IPS-20b (cell line): ENCODE measurements around the gene SLC30A7.
"Not testable (repeated sequence)": the region's sequence is repeated elsewhere in the genome, so short reads cannot be mapped to it uniquely, and the experiment has no call there.

Experiments
- H3K27ac ChIP-seq: one replicate; pipeline ENCODE4 v1.5.1; 2013; ENCODE audit warnings: low read length
- H3K27me3 ChIP-seq: 2 replicates; pipeline ENCODE4 v1.6.1; 2013; ENCODE audit warnings: mild to moderate bottlenecking, low read length, inconsistent platforms; ENCODE audit not compliant: insufficient read depth
- H3K36me3 ChIP-seq: 2 replicates; pipeline ENCODE4 v1.6.1; 2013; ENCODE audit warnings: low read depth, mild to moderate bottlenecking, inconsistent platforms, low read length, moderate library complexity; ENCODE audit not compliant: insufficient read depth
- H3K4me1 ChIP-seq: 2 replicates; pipeline ENCODE4 v1.6.1; 2013; ENCODE audit warnings: mild to moderate bottlenecking, control low read depth, inconsistent platforms, low read length, moderate library complexity; ENCODE audit not compliant: insufficient read depth
- H3K4me3 ChIP-seq: 2 replicates; pipeline ENCODE4 v1.5.1; 2013; ENCODE audit warnings: mild to moderate bottlenecking, low read length, inconsistent platforms
- H3K9ac ChIP-seq: 2 replicates; pipeline ENCODE4 v1.6.1; 2013; ENCODE audit warnings: low read depth, mild to moderate bottlenecking, inconsistent platforms, low read length, moderate library complexity
- H3K9me3 ChIP-seq: 2 replicates; pipeline ENCODE4 v1.6.1; 2013; ENCODE audit warnings: mild to moderate bottlenecking, low read depth, low read length, inconsistent platforms; ENCODE audit not compliant: insufficient read depth

SLC30A7 gene

GRCh38 chr1:100924212-100924611 lies 28.3 kb downstream of the SLC30A7 start:
- H3K9ac ChIP-seq: no peak overlapping the region
- H3K4me3 ChIP-seq: no peak overlapping the region
- peaks cover 45% of the 10 kb centered on the region for H3K36me3 ChIP-seq
- no peaks in the 10 kb centered on the region for H3K9me3 ChIP-seq
- no peak overlapping the region for H3K27ac ChIP-seq
- no peaks in the 10 kb centered on the region for H3K4me1 ChIP-seq
- H3K27me3 ChIP-seq: no peaks in the 10 kb centered on the region

- Histone ChIP-seq H3K36me3 (peaks cover 45% of the 10 kb centered on the region), H3K4me1 (no peaks in the 10 kb centered on the region), H3K27ac (no peak overlapping the region), H3K4me3 (no peak overlapping the region), H3K9me3 (no peaks in the 10 kb centered on the region), H3K9ac (no peak overlapping the region), H3K27me3 (no peaks in the 10 kb centered on the region)
Measured at GRCh38 chr1:100924991-100925390, 29.1 kb downstream of the SLC30A7 start.

- Histone ChIP-seq H3K4me1 (no peaks in the 10 kb centered on the region), H3K27ac (no peak overlapping the region), H3K4me3 (no peak overlapping the region), H3K9me3 (no peaks in the 10 kb centered on the region), H3K9ac (no peak overlapping the region), H3K36me3 (peaks cover 50% of the 10 kb centered on the region), H3K27me3 (no peaks in the 10 kb centered on the region)
Measured at GRCh38 chr1:100926240-100926639, 30.4 kb downstream of the SLC30A7 start.

- Histone ChIP-seq H3K36me3 (peaks cover 40% of the 10 kb centered on the region), H3K4me1 (no peaks in the 10 kb centered on the region), H3K9ac (no peak overlapping the region), H3K4me3 (no peak overlapping the region), H3K9me3 (no peaks in the 10 kb centered on the region), H3K27ac (no peak overlapping the region), H3K27me3 (no peaks in the 10 kb centered on the region)
Measured at GRCh38 chr1:100927276-100927675, 31.4 kb downstream of the SLC30A7 start.

- no peak overlapping the region for H3K4me3 ChIP-seq
- no peaks in the 10 kb centered on the region for H3K4me1 ChIP-seq
- peaks cover 36% of the 10 kb centered on the region for H3K36me3 ChIP-seq
- no peaks in the 10 kb centered on the region for H3K27me3 ChIP-seq
- H3K9me3 ChIP-seq: no peaks in the 10 kb centered on the region; the same call in 1 of the 2 replicates
- no peak overlapping the region for H3K27ac ChIP-seq
- H3K9ac ChIP-seq: no peak overlapping the region
Measured at GRCh38 chr1:100928128-100928527, 32.2 kb downstream of the SLC30A7 start.

GRCh38 chr1:100930494-100930893 lies 34.6 kb downstream of the SLC30A7 start:
- H3K36me3 ChIP-seq: peaks cover 18% of the 10 kb centered on the region
- H3K27me3 ChIP-seq: no peaks in the 10 kb centered on the region
- no peaks in the 10 kb centered on the region; the same call in 1 of the 2 replicates for H3K9me3 ChIP-seq
- no peak overlapping the region for H3K4me3 ChIP-seq
- no peak overlapping the region for H3K27ac ChIP-seq
- H3K4me1 ChIP-seq: no peaks in the 10 kb centered on the region
- no peak overlapping the region for H3K9ac ChIP-seq

- H3K4me3 ChIP-seq: no peak overlapping the region
- peaks cover 23% of the 10 kb centered on the region for H3K36me3 ChIP-seq
- H3K4me1 ChIP-seq: no peaks in the 10 kb centered on the region
- no peak overlapping the region for H3K27ac ChIP-seq
- no peak overlapping the region for H3K9ac ChIP-seq
- H3K27me3 ChIP-seq: no peaks in the 10 kb centered on the region
- no peaks in the 10 kb centered on the region; the same call in 1 of the 2 replicates for H3K9me3 ChIP-seq
Measured at GRCh38 chr1:100931716-100932115, 35.8 kb downstream of the SLC30A7 start.

- not testable (repeated sequence) for H3K9me3 ChIP-seq, H3K4me1 ChIP-seq, H3K27me3 ChIP-seq, H3K4me3 ChIP-seq, H3K27ac ChIP-seq, H3K9ac ChIP-seq
- peaks cover 41% of the 10 kb centered on the region for H3K36me3 ChIP-seq
Measured at GRCh38 chr1:100933555-100933954, 37.7 kb downstream of the SLC30A7 start.

GRCh38 chr1:100936194-100936967 lies 40.5 kb downstream of the SLC30A7 start:
- H3K36me3 ChIP-seq: peaks cover 49% of the 10 kb centered on the region
- no peaks in the 10 kb centered on the region for H3K4me1 ChIP-seq
- no peak overlapping the region for H3K27ac ChIP-seq
- no peaks in the 10 kb centered on the region; the same call in 1 of the 2 replicates for H3K9me3 ChIP-seq
- H3K4me3 ChIP-seq: no peak overlapping the region
- H3K9ac ChIP-seq: no peak overlapping the region
- no peaks in the 10 kb centered on the region for H3K27me3 ChIP-seq

- Histone ChIP-seq H3K27me3 (no peaks in the 10 kb centered on the region), H3K4me1 (no peaks in the 10 kb centered on the region), H3K4me3 (no peak overlapping the region), H3K9ac (no peak overlapping the region), H3K36me3 (peaks cover 53% of the 10 kb centered on the region), H3K27ac (no peak overlapping the region), H3K9me3 (no peaks in the 10 kb centered on the region)
Measured at GRCh38 chr1:100941098-100941527, 45.2 kb downstream of the SLC30A7 start.

- H3K36me3 ChIP-seq: peaks cover 47% of the 10 kb centered on the region
- H3K9me3 ChIP-seq: no peaks in the 10 kb centered on the region
- no peak overlapping the region for H3K9ac ChIP-seq
- no peaks in the 10 kb centered on the region for H3K4me1 ChIP-seq
- no peak overlapping the region for H3K4me3 ChIP-seq
- H3K27ac ChIP-seq: no peak overlapping the region
- H3K27me3 ChIP-seq: no peaks in the 10 kb centered on the region
Measured at GRCh38 chr1:100941580-100942216, 45.8 kb downstream of the SLC30A7 start.
